Skin of body (tissue), 2 donors: Measurements from ENCODE around the gene SYNGAP1. TPM values are rescaled to one million over a fixed set of nuclear protein-coding genes. Genes with fewer than 3 reads are reported as not detected.

Source experiments
- DNase-seq: peaks from one replicate; lab custom pipeline; 2025; lab: John Stamatoyannopoulos, UW
- total RNA-seq: library from RNA; depleted of rRNA; stranded (reverse); fragments of >200 nt; gene quantifications from one replicate; pipeline ENCODE4 v1.2.3, GENCODE V29; 2014

Gene SYNGAP1
- total RNA-seq, 1 donor from 2014 or later = 8.8 TPM

GRCh38 chr6:33420491-33421343 is 852 bp downstream of the SYNGAP1 start:
- DNase-seq = no peak

GRCh38 chr6:33421344-33421643 is 1.4 kb downstream of the SYNGAP1 start:
- no peak for DNase-seq

- DNase-seq = no peak
Observed at GRCh38 chr6:33423777-33424176, 3.9 kb downstream of the SYNGAP1 start.

- no peak for DNase-seq
Observed at GRCh38 chr6:33424855-33425667, 5.2 kb downstream of the SYNGAP1 start.

GRCh38 chr6:33425668-33426577 is 6.1 kb downstream of the SYNGAP1 start:
- DNase-seq = peak; percentile 84

- no peak for DNase-seq
Observed at GRCh38 chr6:33426590-33427511, 7.0 kb downstream of the SYNGAP1 start.

GRCh38 chr6:33427585-33428223 is 7.8 kb downstream of the SYNGAP1 start:
- DNase-seq = no peak

GRCh38 chr6:33428224-33428965 is 8.5 kb downstream of the SYNGAP1 start:
- peak; percentile 30 for DNase-seq

GRCh38 chr6:33428966-33429749 is 9.3 kb downstream of the SYNGAP1 start:
- DNase-seq = no peak

GRCh38 chr6:33429750-33430052 is 9.8 kb downstream of the SYNGAP1 start:
- peak; percentile 14 for DNase-seq

- DNase-seq = no peak
Observed at GRCh38 chr6:33430334-33430733, 10.5 kb downstream of the SYNGAP1 start.

- DNase-seq = peak; percentile 62
Observed at GRCh38 chr6:33430991-33431879, 11.4 kb downstream of the SYNGAP1 start.

GRCh38 chr6:33431880-33432541 is 12.1 kb downstream of the SYNGAP1 start:
- DNase-seq = no peak

GRCh38 chr6:33432546-33432945 is 12.7 kb downstream of the SYNGAP1 start:
- no peak for DNase-seq

- no peak for DNase-seq
Observed at GRCh38 chr6:33433001-33433543, 13.2 kb downstream of the SYNGAP1 start.

GRCh38 chr6:33433544-33434191 is 13.8 kb downstream of the SYNGAP1 start:
- DNase-seq = no peak
